Endothelial cell of umbilical vein (primary cell): Measurements from ENCODE around the gene CKS1B. TPM values are rescaled to one million over a fixed set of nuclear protein-coding genes. Genes with fewer than 3 reads are reported as not detected.

Experiments
- BruUV-seq: library from RNA; stranded (reverse); fragments of 400-500 nt; replicated peaks from 2 replicates; lab custom pipeline; 2021; lab: Mats Ljungman, UMichigan
- CTCF ChIA-PET: fragments of 300-600, 350-600 bp; sonication (Branson Sonifier 250); formaldehyde crosslinking; loops from one replicate; lab custom pipeline; 2021; ENCODE audit warnings: antibody characterized with exemption, inconsistent platforms; lab: Charles Lee
- POLR2A ChIA-PET: fragments of 300-600, 350-600 bp; sonication (Branson Sonifier 250); formaldehyde crosslinking; loops from one replicate; lab custom pipeline; 2021; ENCODE audit warnings: antibody characterized with exemption, inconsistent platforms; lab: Charles Lee
- DNase-seq: peaks from one replicate; pipeline ENCODE4 v3.0.0-alpha.2; 2011; ENCODE audit warnings: low read depth, low spot score
- FAIRE-seq: peaks from 2 replicates; lab custom pipeline; 2011; peaks lifted over from hg19 to GRCh38; lab: Jason Lieb, UNC
- H2AFZ ChIP-seq: 2 replicates; pipeline ENCODE4 v1.6.0; 2012; ENCODE audit warnings: low read depth, low read length, control low read depth, inconsistent platforms
- H3K27ac ChIP-seq: 2 replicates; pipeline ENCODE4 v1.5.1; 2011; ENCODE audit warnings: low read depth, mild to moderate bottlenecking, control low read depth, low read length, moderate library complexity; ENCODE audit not compliant: insufficient read depth
- H3K27me3 ChIP-seq, 2 experiments: 2 replicates each; pipeline versions ENCODE4 v1.6.0 to v1.6.1; 2011; ENCODE audit warnings: low read length in 2 of 2, mixed read lengths in 1 of 2; ENCODE audit not compliant: control insufficient read depth in 2 of 2, insufficient read depth in 2 of 2
- H3K36me3 ChIP-seq, 2 experiments: 2 replicates in 1 of 2; 3 replicates in 1 of 2; pipeline ENCODE4 v1.5.1; 2011; ENCODE audit warnings: low read length in 2 of 2, mild to moderate bottlenecking in 1 of 2, moderate library complexity in 1 of 2; ENCODE audit not compliant: control insufficient read depth in 2 of 2, insufficient read depth in 2 of 2; ENCODE audit errors: extremely low read depth in 1 of 2
- H3K4me1 ChIP-seq: 3 replicates; pipeline ENCODE4 v1.5.1; 2011; ENCODE audit warnings: mild to moderate bottlenecking, low read length; ENCODE audit not compliant: control insufficient read depth, insufficient read depth; ENCODE audit errors: extremely low read depth
- H3K4me2 ChIP-seq: 2 replicates; pipeline ENCODE4 v1.6.1; 2011; ENCODE audit warnings: low read length, control low read depth, mixed read lengths; ENCODE audit not compliant: insufficient read depth
- H3K4me3 ChIP-seq, 3 experiments: fragments of 200-600 bp in 1 of 3; sonication (generic), shearing (Covaris generic) in 1 of 3; replicated peaks in 1 of 3; 2 replicates each; pipeline ENCODE4 v1.5.1; 2011 to 2016; ENCODE audit warnings: control low read depth in 3 of 3, low read length in 3 of 3, mild to moderate bottlenecking in 2 of 3, inconsistent platforms in 1 of 3, low read depth in 1 of 3, moderate library complexity in 1 of 3; ENCODE audit not compliant: insufficient read depth in 1 of 3
- H3K79me2 ChIP-seq: 2 replicates; pipeline ENCODE4 v1.6.0; 2012; ENCODE audit warnings: low read length, inconsistent platforms; ENCODE audit not compliant: control insufficient read depth, insufficient read depth
- H3K9ac ChIP-seq: replicated peaks from 2 replicates; pipeline ENCODE3; 2011; ENCODE audit warnings: low read length, control low read depth; ENCODE audit not compliant: insufficient read depth; ENCODE audit errors: extremely low read depth
- H3K9me1 ChIP-seq: replicated peaks from 3 replicates; pipeline ENCODE4 v1.6.0; 2011; ENCODE audit warnings: mild to moderate bottlenecking, low read length; ENCODE audit not compliant: control insufficient read depth, insufficient read depth; ENCODE audit errors: extremely low read depth
- H3K9me3 ChIP-seq: replicated peaks from 2 replicates; pipeline ENCODE4 v1.5.1; 2012; ENCODE audit warnings: low read length, inconsistent platforms; ENCODE audit not compliant: control insufficient read depth, insufficient read depth
- H4K20me1 ChIP-seq: replicated peaks from 2 replicates; pipeline ENCODE3; 2011; ENCODE audit warnings: mild to moderate bottlenecking, low read length; ENCODE audit not compliant: control insufficient read depth, insufficient read depth; ENCODE audit errors: extremely low read depth
- MYC ChIP-seq: IDR thresholded peaks from one replicate; pipeline ENCODE4 v1.6.1; 2011; ENCODE audit warnings: mild to moderate bottlenecking, low read depth, low read length
- POLR2AphosphoS5 ChIP-seq: IDR thresholded peaks from 2 replicates; pipeline ENCODE4 v1.6.1; 2012; ENCODE audit warnings: low read depth, mild to moderate bottlenecking, control low read depth, low read length, moderate library complexity; ENCODE audit not compliant: insufficient read depth
- dilution Hi-C: fragments of 300-500 bp; cut with MboI; formaldehyde crosslinking; loops from one replicate; pipeline ENCODE4 v1.15.0; 2019; ENCODE audit warnings: low sequenced_read_pairs; ENCODE audit not compliant: extremely low pct_ligation_motif_present
- intact Hi-C: fragments of 100-400 bp; cut with micrococcal nuclease; formaldehyde crosslinking; loops from one replicate; pipeline ENCODE4 v1.10.0; 2022
- polyA plus RNA-seq, 4 experiments: library from polyadenylated mRNA; depleted of rRNA in 3 of 4; stranded (reverse) in 3 of 4; unstranded in 1 of 4; fragments of >200 nt; gene quantifications; 2 replicates each; pipeline versions ENCODE4 v1.2.1 to v1.2.3, GENCODE V29; 2011 to 2012; ENCODE audit warnings: missing spikeins in 1 of 4
- total RNA-seq: library from RNA; stranded (reverse); gene quantifications from 2 replicates; pipeline ENCODE4 v1.2.3, GENCODE V29; 2021
- TF ChIP-seq, protein P1 (sequence below): IDR thresholded peaks from 2 replicates; pipeline ENCODE4 v1.6.1; 2011; ENCODE audit not compliant: insufficient read depth, insufficient read length

CKS1B gene
- total and polyA plus RNA-seq, 2 donors (not counting 3 experiments of a cell fraction or from before 2014, with no cell fraction given), result 126 to 280 TPM

- Histone ChIP-seq H3K27ac (no peak overlapping the region), H3K4me1 (no peaks in the 10 kb centered on the region), H3K9ac (no peak overlapping the region), H3K9me1 (no peaks in the 10 kb centered on the region), H3K4me2 (no peak overlapping the region), H4K20me1 (no peaks in the 10 kb centered on the region), H3K9me3 (no peaks in the 10 kb centered on the region), H2AFZ (no peak overlapping the region), H3K27me3 (no peaks in the 10 kb centered on the region), H3K36me3 (peaks cover 0 to 18% of the 10 kb centered on the region in 2 experiments), H3K79me2 (no peaks in the 10 kb centered on the region), H3K4me3 (no peak overlapping the region)
- intact Hi-C loops, result no loop called here
- no TSS peak for BruUV-seq
- CTCF ChIA-PET, result interaction anchor here (0.9 to 1.3 kb wide), 2 partner anchors 11 to 19 kb away, joined by 3 to 4 read pairs; partner anchors contain the start of gene PMVK
- FAIRE-seq, result no peak
- dilution Hi-C loops, result no loop called here
- TF ChIP-seq, protein P1, sequence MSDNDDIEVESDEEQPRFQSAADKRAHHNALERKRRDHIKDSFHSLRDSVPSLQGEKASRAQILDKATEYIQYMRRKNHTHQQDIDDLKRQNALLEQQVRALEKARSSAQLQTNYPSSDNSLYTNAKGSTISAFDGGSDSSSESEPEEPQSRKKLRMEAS, result no peak
- TF ChIP-seq POLR2AphosphoS5, result no peak
- DNase-seq, result no peak
- POLR2A ChIA-PET, result no interaction called here
These were observed 48.3 kb upstream of the CKS1B start for GRCh38 chr1:154926201-154926600.

DNA sequence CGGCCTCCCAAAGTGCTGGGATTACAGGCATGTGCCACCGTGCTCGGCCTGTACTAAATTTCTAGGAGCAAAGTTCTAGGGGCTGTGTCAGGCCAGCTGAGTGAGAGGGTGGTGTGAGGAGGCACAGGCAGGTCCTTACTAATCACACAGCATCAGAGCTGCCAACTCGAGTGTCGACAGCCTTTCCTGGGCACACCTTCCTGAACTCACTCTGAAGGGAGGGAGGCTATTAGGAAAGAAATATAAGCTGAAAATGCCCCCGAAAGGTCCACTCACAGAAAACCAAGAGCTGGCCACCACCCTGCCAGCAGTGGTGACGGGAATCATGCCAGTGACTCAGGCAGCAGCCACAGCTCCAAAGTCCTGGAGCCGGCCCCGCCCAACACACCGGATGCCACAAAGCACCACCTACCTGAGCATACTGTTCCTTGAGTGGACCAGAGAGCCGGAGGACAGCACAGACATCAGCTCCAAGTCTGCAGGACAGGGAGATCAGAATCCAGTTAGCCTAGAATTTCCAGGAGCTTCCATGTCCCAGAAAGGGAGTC is 42.5 kb upstream of the CKS1B start:
- Histone ChIP-seq H3K27me3 (no peaks in the 10 kb centered on the region), H3K4me3 (no peak overlapping the region), H3K27ac (no peak overlapping the region), H3K36me3 (peaks cover 0 to 5% of the 10 kb centered on the region in 2 experiments), H3K9me3 (no peaks in the 10 kb centered on the region), H3K79me2 (no peaks in the 10 kb centered on the region), H3K4me1 (no peaks in the 10 kb centered on the region), H2AFZ (no peak overlapping the region), H3K4me2 (no peak overlapping the region), H4K20me1 (no peaks in the 10 kb centered on the region), H3K9ac (no peak overlapping the region), H3K9me1 (no peaks in the 10 kb centered on the region)
- no peak for TF ChIP-seq MYC
- no peak for FAIRE-seq
- intact Hi-C loops, result no loop called here
- dilution Hi-C loops, result no loop called here
- BruUV-seq, result no TSS peak
- no peak for DNase-seq
- ChIA-PET CTCF (no interaction called here), POLR2A (no interaction called here)
